ENCODE results near the gene IDH3B.

The IDH3B gene

GRCh38 chr20:2694008-2694471, 30.0 kb upstream of the IDH3B start:
- TF ChIP-seq CTCF (IDR thresholded peaks at IDR 0.05; ENCODE audit: borderline replicate concordance, insufficient read depth, low read depth, low read length) = no peak
- H3K4me3 ChIP-seq (ENCODE audit: low read depth, low read length) = no peak overlapping the region

- TF ChIP-seq CTCF (IDR thresholded peaks at IDR 0.05; ENCODE audit: borderline replicate concordance, insufficient read depth, low read depth, low read length) = no peak
- no peak overlapping the region for H3K4me3 ChIP-seq (ENCODE audit: low read depth, low read length)
These were observed 29.4 kb upstream of the IDH3B start for GRCh38 chr20:2693286-2694007.

GRCh38 chr20:2692886-2693285, 28.9 kb upstream of the IDH3B start:
- no peak overlapping the region for H3K4me3 ChIP-seq (ENCODE audit: low read depth, low read length)
- no peak for TF ChIP-seq CTCF (IDR thresholded peaks at IDR 0.05; ENCODE audit: borderline replicate concordance, insufficient read depth, low read depth, low read length)

- no peak for TF ChIP-seq CTCF (IDR thresholded peaks at IDR 0.05; ENCODE audit: borderline replicate concordance, insufficient read depth, low read depth, low read length)
- H3K4me3 ChIP-seq (ENCODE audit: low read depth, low read length) = no peak within 1 kb of the TSS
These were observed 28.2 kb upstream of the IDH3B start, which contains the start of gene EBF4 for GRCh38 chr20:2692036-2692885. TSS of gene EBF4 (plus strand) at chr20:2692780. CDS start at chr20:2693646, 866 bp downstream.

GRCh38 chr20:2691663-2692035, 27.6 kb upstream of the IDH3B start:
- no peak for TF ChIP-seq CTCF (IDR thresholded peaks at IDR 0.05; ENCODE audit: borderline replicate concordance, insufficient read depth, low read depth, low read length)
- H3K4me3 ChIP-seq (ENCODE audit: low read depth, low read length) = no peak overlapping the region

- no peak for TF ChIP-seq CTCF (IDR thresholded peaks at IDR 0.05; ENCODE audit: borderline replicate concordance, insufficient read depth, low read depth, low read length)
- no peak overlapping the region for H3K4me3 ChIP-seq (ENCODE audit: low read depth, low read length)
These were observed 27.1 kb upstream of the IDH3B start for GRCh38 chr20:2691127-2691526.

All from GM12875 (cell line).